ENCODE data around the gene PRAMEF4.
"Not testable (repeated sequence)": the region's sequence is repeated elsewhere in the genome, so short reads cannot be mapped to it uniquely, and the experiment has no call there.

Gene PRAMEF4

DNA sequence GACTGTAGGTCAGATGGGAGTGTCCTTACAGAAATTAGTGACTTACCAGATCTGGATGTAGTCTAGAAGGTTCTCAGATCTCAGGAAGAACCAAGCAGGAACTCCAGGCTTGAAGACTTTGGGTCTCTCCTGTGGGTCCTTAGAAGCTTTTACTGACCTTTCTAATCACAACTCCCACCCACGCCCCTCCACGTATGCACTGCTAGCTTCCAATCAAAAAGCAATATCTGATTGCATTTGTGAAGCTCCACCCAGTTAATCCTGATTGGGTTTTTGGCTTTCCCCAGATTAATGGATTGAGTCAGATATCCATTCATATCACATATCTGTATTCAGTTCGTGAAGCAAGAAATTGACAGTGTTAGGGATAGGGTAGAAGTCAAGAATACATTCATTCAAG lies at the start of gene PRAMEF4:
PRAMEF4 (minus strand) TSS at position 101 of the 400 bp plus-strand sequence. CDS start 2,807 bp downstream, outside the sequence.
- DNase-seq: not testable (repeated sequence)

DNA sequence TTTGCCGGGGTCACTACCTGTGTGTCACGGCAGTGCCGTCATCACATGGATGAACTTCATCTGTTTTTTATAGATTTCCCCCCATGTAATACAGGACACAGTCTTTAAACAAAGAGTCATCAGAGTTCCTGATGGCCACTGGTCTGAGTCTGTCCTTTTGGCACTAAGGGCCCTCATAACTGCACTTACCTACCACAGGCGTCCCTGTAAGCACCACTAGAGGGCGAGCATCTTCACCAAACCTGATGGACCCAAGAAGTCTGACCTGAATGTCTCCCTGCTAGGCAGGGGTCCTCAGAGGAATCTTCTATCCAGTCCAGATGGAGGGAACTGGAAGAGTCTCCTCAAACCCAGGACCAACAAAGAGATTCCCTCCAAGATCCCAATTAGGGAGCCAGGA lies 38.4 kb upstream of the PRAMEF4 start:
- not testable (repeated sequence) for DNase-seq

DNA sequence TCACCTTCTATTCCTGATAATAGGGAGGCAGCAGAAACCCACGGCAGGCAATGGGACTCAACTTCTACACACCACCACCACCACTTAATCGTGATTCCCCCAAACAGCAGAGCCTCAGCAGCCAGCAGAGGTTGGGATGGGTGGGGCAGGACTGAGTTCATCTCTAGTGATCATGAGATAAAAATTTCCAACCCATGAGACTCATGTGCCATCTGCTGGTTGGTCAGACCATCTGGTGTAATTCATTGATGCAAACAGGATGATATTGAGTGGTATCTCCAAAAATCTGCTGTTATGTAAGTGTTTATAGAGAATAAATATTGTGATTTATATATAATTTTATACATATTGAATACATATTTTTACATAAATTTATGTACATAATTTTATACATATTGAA lies 35.7 kb upstream of the PRAMEF4 start:
- DNase-seq: not testable (repeated sequence)

- DNase-seq: not testable (repeated sequence)
Measured at GRCh38 chr1:12916310-12916709, 30.3 kb upstream of the PRAMEF4 start, which contains the start of gene PRAMEF7. PRAMEF7 (plus strand) TSS chr1:12916610; CDS start chr1:12917693, 1,083 bp downstream.

GRCh38 chr1:12903793-12904572 lies 18.0 kb upstream of the PRAMEF4 start:
- not testable (repeated sequence) for DNase-seq

- not testable (repeated sequence) for DNase-seq
Measured at GRCh38 chr1:12899186-12899585, 13.2 kb upstream of the PRAMEF4 start.

- DNase-seq: not testable (repeated sequence)
Measured at GRCh38 chr1:12898170-12898569, 12.2 kb upstream of the PRAMEF4 start, which contains the start of gene PRAMEF10. PRAMEF10 (minus strand) TSS chr1:12898270; CDS start chr1:12895847, 2,423 bp downstream.

GRCh38 chr1:12878453-12878852 lies 7.5 kb downstream of the PRAMEF4 start:
- DNase-seq: not testable (repeated sequence)

GRCh38 chr1:12863131-12863880 lies 22.7 kb downstream of the PRAMEF4 start:
- not testable (repeated sequence) for DNase-seq

- not testable (repeated sequence) for DNase-seq
Measured at GRCh38 chr1:12856786-12857185, 29.2 kb downstream of the PRAMEF4 start, which contains the start of gene PRAMEF2. PRAMEF2 (plus strand) TSS chr1:12857086; CDS start chr1:12859010, 1,924 bp downstream.

- no peak for DNase-seq
Measured at GRCh38 chr1:12851779-12852178, 34.2 kb downstream of the PRAMEF4 start.

DNA sequence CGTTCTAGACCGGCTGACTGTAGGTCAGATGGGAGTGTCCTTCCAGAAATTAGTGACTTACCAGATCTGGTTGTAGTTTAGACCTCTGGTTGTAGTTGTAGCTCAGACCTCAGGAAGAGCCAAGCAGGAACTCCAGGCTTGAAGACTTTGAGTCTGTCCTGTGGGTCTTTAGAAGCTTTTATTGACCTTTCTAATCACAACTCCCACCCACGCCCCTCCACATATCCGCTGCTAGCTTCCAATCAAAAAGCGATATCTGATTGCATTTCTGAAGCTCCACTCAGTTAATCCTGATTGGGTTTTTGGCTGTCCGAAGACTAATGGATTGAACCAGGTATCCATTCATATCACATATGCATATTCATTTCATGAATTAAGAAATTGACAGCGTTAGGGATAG lies 37.4 kb downstream of the PRAMEF4 start, which contains the start of gene HNRNPCL1:
HNRNPCL1 (minus strand) TSS at position 101 of the 400 bp plus-strand sequence. CDS start 431 bp downstream, outside the sequence.
- not testable (repeated sequence) for DNase-seq

DNA sequence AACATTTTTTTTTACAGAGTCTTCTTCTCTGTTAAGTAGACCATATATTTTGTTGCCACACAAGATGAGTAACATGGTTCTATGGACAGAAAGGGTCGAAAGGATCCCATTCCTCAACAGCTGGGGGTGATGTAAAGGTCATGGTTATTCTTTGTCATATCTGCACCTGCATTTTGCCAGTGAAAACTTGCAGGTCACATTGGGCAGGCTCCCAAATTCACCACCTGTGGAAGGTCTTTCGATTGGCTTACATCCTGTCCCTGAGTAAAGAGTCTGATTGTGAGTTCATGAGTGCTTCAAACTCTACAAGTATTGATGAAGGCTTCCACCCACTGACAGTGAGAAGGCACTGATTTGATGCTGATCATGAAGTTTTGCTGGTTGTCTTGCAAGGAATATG lies 52.8 kb downstream of the PRAMEF4 start:
- not testable (repeated sequence) for DNase-seq

DNA sequence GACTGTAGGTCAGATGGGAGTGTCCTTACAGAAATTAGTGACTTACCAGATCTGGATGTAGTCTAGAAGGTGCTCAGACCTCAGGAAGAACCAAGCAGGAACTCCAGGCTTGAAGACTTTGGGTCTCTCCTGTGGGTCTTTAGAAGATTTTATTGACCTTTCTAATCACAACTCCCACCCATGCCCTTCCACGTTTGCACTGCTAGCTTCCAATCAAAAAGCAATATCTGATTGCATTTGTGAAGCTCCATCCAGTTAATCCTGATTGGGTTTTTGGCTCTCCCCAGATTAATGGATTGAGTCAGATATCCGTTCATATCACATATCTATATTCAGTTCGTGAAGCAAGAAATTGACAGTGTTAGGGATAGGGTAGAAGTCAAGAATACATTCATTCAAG lies 54.7 kb downstream of the PRAMEF4 start, which contains the start of gene PRAMEF11:
PRAMEF11 (minus strand) TSS at position 101 of the 400 bp plus-strand sequence. CDS start 2,621 bp downstream, outside the sequence.
- DNase-seq: not testable (repeated sequence)

Data from stimulated activated CD4-positive, alpha-beta T cell treated with anti-CD3 and anti-CD28 coated beads, Interleukin-15, amount 100 ng/mL, for 24 hours (primary cell).